ENCODE measurements around the gene IYD. TPM values are rescaled to one million over a fixed set of nuclear protein-coding genes. Genes with fewer than 3 reads are reported as not detected.

The IYD gene
- polyA plus RNA-seq, 1 donor (not counting 4 experiments of a cell fraction or from before 2014, with no cell fraction given), result not detected

GRCh38 chr6:150349546-150349945 is 19.3 kb upstream of the IYD start:
- TF ChIP-seq CTCF (optimal IDR thresholded peaks at IDR 0.05 in 1 of 3, IDR thresholded peaks at IDR 0.05 in 1 of 3, conservative IDR thresholded peaks at IDR 0.05 in 1 of 3; ENCODE audit: extremely low read depth in 1 of 3, insufficient read depth in 2 of 3, low read length in 3 of 3), result no peak
- no peak for TF ChIP-seq EZH2 (IDR thresholded peaks at IDR 0.05; ENCODE audit: low read length)
- Histone ChIP-seq H3K36me3 (ENCODE audit: control insufficient read depth in 2 of 2, extremely low read depth in 1 of 2, insufficient read depth in 2 of 2, low read length in 2 of 2) (no peaks in the 10 kb centered on the region), H3K9me1 (ENCODE audit: control insufficient read depth, extremely low read depth, insufficient read depth, low read length) (peaks cover 2% of the 10 kb centered on the region), H4K20me1 (ENCODE audit: control insufficient read depth, extremely low read depth, insufficient read depth, low read length) (no peaks in the 10 kb centered on the region), H3K79me2 (ENCODE audit: control insufficient read depth, insufficient read depth, low read length) (no peaks in the 10 kb centered on the region), H3K4me1 (ENCODE audit: control insufficient read depth, extremely low read depth, insufficient read depth, low read length) (peaks cover 11% of the 10 kb centered on the region), H3K4me2 (ENCODE audit: control insufficient read depth, extremely low read depth, insufficient read depth, low read depth, low read length) (no peak overlapping the region), H3K9me3 (ENCODE audit: control insufficient read depth, low read depth, low read length) (no peaks in the 10 kb centered on the region), H3K9ac (ENCODE audit: control insufficient read depth, extremely low read depth, insufficient read depth, low read length) (no peak overlapping the region), H2AFZ (ENCODE audit: control insufficient read depth, low read length) (no peak overlapping the region), H3K27me3 (ENCODE audit: control insufficient read depth, extremely low read depth, insufficient read depth, low read length) (no peaks in the 10 kb centered on the region), H3K4me3 (ENCODE audit: control insufficient read depth in 2 of 3, extremely low read depth in 1 of 3, insufficient read depth in 2 of 3, low read depth in 1 of 3, low read length in 3 of 3) (no peak overlapping the region), H3K27ac (ENCODE audit: control insufficient read depth, insufficient read depth, low read length) (no peak overlapping the region)
- no peak for DNase-seq (ENCODE audit: low read depth, low spot score)
- dilution Hi-C loops (cut with MboI; ENCODE audit: extremely low pct_ligation_motif_present, low sequenced_read_pairs), result no loop called here
- FAIRE-seq, result no peak

GRCh38 chr6:150352321-150353296 is 16.2 kb upstream of the IYD start:
- DNase-seq (ENCODE audit: low read depth, low spot score) (no peak), FAIRE-seq (peak; percentile 17)
- H3K9me3 ChIP-seq (ENCODE audit: control insufficient read depth, low read depth, low read length), result no peaks in the 10 kb centered on the region
- H3K27me3 ChIP-seq (ENCODE audit: control insufficient read depth, extremely low read depth, insufficient read depth, low read length), result no peaks in the 10 kb centered on the region
- no peaks in the 10 kb centered on the region for H4K20me1 ChIP-seq (ENCODE audit: control insufficient read depth, extremely low read depth, insufficient read depth, low read length)
- no peak overlapping the region for H3K4me3 ChIP-seq (ENCODE audit: control insufficient read depth in 2 of 3, extremely low read depth in 1 of 3, insufficient read depth in 2 of 3, low read depth in 1 of 3, low read length in 3 of 3)
- no peak overlapping the region for H3K4me2 ChIP-seq (ENCODE audit: control insufficient read depth, extremely low read depth, insufficient read depth, low read depth, low read length)
- no peaks in the 10 kb centered on the region for H3K36me3 ChIP-seq (ENCODE audit: control insufficient read depth in 2 of 2, extremely low read depth in 1 of 2, insufficient read depth in 2 of 2, low read length in 2 of 2)
- no peak overlapping the region for H3K27ac ChIP-seq (ENCODE audit: control insufficient read depth, insufficient read depth, low read length)
- no peaks in the 10 kb centered on the region for H3K9me1 ChIP-seq (ENCODE audit: control insufficient read depth, extremely low read depth, insufficient read depth, low read length)
- no peaks in the 10 kb centered on the region for H3K4me1 ChIP-seq (ENCODE audit: control insufficient read depth, extremely low read depth, insufficient read depth, low read length)
- H2AFZ ChIP-seq (ENCODE audit: control insufficient read depth, low read length), result no peak overlapping the region
- dilution Hi-C loops (cut with MboI; ENCODE audit: extremely low pct_ligation_motif_present, low sequenced_read_pairs), result no loop called here
- H3K79me2 ChIP-seq (ENCODE audit: control insufficient read depth, insufficient read depth, low read length), result no peaks in the 10 kb centered on the region
- peak in 2 of 3 experiments; percentile 13 to 62 for TF ChIP-seq CTCF (optimal IDR thresholded peaks at IDR 0.05 in 1 of 3, IDR thresholded peaks at IDR 0.05 in 1 of 3, conservative IDR thresholded peaks at IDR 0.05 in 1 of 3; ENCODE audit: extremely low read depth in 1 of 3, insufficient read depth in 2 of 3, low read length in 3 of 3)
- TF ChIP-seq EZH2 (IDR thresholded peaks at IDR 0.05; ENCODE audit: low read length), result no peak
- no peak overlapping the region for H3K9ac ChIP-seq (ENCODE audit: control insufficient read depth, extremely low read depth, insufficient read depth, low read length)
